ENCODE data around the gene FRYL.

The FRYL gene

DNA sequence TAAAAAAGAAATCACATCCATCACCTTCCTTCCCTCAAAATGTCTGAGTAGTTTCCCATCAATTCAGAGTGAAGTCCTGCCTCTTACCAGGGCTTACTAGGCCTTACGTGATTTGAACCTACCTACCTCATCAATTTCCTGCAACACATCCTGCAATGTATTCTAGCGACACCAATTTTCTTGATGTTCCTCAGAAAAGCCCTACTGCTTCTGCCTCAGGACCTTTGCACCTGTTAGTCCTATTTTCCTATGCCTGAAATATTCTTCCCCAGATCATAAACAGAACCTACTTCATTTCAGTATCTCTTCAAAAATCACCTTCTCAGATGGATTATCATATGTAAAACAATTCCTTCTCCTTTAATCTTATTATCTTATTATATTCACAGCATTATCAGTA is 237.2 kb downstream of the FRYL start:
- no peak for DNase-seq

DNA sequence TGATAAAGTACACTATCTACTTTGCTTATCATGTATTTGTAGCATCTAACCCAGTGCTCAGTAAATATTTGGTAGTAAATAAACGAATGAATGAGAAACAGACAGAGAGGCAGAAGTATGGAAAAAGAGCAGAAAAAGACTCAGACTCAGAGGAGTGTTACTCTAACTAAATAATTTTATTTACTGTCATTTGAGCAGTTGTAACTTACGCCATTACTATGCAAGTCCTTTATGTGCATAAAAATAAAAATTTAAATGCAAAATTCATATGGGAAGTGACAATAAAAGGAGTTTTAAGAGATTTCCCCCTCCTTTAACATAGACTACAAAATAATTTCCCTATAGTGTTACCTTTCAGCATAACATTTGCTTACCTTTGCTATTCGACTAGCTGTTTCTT is 240.5 kb downstream of the FRYL start:
- DNase-seq, result no peak

DNA sequence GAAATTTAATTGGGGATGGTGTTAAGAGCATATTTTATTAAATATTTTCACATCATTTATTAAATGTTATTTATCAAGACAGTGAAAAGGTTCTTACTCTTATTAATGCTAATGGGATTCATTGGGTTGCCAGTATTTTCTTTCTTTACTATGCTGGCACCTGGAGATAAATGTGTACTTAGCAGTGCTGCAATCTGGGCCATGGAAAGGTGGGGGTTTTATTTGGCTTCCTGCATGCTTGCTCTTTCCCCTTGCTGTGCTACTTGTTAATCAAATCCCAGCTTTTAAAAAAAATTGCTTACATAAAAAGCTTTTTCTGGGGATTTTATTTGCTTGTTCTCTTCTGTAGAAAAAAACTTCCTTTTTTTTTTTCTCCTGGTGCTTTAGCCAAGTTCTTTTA is 241.7 kb downstream of the FRYL start:
- DNase-seq, result no peak

DNA sequence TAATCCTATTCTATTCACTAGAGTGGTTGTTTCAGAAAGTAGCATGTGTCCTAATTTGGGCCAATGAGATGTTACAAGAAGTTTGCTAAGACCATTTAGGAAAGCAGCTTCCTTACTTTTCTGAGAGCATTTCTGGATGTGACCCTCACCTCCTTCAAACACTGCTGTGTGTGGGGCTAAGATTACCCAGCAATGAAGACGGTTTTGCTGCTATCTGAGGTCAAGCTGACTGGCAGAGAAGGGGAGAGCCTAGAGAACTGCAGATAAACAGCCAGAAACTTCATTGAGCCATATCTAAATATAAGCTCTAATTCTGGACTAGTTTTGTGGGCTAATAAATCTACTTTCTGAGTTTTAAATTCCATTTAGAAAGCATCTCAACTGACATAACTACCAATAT is 253.7 kb downstream of the FRYL start:
- DNase-seq, result no peak

DNA sequence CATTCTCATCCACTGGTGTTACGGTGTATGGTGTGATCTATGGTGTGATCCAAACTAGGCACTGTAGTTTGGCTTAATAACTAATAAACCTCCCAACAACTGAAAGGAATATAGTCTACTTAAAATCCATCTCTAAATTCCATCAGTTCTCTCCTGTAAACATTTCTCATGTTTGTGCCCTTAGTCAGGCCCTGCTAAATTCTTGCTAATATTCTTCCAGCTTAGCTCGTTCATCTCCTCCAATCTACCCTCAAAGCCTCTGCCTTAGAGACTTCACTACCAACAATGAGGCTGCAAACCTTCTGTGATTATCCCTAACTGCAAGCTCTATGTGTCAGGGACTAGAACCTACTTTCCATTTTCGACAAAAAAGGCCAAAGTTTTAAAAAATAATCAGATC is 261.9 kb downstream of the FRYL start:
- no peak for DNase-seq

DNA sequence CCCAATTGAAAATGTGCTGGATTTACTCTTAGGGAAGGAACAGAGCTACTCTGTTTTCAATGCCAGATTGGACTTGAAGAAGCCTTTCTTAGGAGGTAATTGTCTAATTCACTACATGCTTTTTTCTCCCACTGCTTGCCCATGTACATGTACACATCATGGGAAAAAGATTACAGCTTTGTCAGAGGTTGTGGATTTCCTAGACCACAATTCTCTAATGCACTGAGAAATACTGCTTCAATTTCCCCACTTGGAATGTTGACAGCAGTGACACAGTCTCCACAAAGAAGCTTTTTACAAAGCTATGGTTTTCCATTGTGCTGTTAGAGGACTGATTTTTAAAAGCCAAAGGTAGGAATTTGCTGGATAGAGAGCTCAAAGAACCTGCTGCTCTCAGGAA is 270.5 kb downstream of the FRYL start:
- no peak for DNase-seq

DNA sequence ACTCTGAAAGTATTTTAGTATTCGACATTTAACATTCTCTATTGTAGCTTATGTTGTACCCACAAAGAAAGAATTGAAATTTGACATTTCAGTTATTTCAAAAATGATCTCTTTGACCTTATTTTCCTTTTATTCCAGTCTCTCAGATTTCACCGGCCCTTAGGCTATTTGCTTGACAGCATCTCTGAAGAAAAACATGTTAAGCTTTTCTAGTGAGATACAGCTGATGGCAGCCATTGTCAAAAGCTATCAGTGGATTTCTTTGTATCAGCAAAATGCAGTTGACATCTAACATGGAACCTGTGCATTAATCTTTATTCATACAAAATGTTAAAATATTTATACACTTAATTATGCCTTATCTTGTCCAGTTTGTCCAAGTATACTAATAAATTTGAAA is 273.4 kb downstream of the FRYL start:
- no peak for DNase-seq

DNA sequence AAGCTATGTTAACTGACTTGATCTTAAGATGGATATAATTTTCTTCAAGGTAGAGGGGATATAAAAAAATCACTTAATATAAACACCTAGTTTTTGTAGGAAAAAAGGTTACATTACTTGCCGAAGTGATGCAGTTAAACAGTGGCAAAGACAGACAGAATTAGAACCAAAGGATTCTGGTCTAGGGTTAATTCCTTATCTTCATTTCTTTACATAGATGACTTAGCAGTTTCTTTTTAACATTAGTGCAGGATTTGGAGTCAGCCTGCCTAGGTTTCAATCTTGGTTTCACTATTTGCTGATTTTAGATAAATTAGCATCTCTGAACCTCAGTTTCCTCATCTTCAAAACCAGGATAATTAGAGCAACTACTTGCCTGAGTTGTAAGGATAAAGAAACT is 275.7 kb downstream of the FRYL start:
- no peak for DNase-seq

DNA sequence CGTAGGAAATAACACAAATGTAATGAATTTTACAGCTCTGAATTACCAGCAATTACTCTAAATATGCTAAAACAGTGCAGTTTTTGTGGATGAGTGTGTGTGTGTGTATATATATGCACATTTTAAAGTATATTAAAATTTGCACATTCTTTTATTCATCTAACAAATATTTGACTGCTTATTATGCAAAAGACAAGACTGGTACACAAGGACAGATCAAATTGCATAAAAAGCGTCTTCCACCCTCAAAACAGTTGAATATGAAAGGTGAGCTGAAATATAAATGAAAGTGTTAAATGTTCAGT is 276.1 kb downstream of the FRYL start:
- no peak for DNase-seq

DNA sequence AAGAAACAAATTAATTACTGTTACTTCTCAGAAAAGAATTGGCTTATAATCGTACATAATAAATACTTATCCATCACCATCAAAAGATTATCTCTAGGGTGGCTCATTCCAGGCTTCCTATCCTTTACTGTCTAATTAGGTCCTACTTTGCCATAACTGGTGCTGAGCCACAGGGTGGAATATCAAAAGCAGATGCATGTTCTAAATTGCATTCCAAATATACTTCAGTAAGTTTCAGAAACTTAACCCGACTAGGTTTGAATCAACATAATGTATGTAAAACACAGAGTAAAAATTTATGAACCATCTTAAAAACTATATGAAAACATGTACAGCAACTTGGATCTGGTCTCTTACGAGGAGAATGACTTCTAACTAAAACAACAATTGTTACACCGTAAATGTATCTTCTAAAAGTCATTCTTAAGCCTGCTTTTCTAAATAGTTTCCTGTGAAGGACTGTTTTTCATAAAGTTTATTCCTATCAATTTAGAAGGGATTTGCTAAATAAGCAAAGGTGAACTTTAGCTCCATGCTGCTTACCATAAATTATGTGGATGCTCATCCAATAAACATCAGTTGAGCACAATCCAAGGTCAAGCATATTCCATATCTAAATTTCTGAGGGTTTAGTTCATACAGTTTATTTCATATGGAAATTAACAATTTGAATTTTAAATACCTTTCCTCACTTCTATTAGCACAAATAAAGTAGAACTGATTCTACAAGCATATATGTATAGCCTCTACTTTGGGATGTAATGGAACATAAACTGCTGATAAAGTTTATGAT is 276.6 kb downstream of the FRYL start:
- DNase-seq, result no peak

DNA sequence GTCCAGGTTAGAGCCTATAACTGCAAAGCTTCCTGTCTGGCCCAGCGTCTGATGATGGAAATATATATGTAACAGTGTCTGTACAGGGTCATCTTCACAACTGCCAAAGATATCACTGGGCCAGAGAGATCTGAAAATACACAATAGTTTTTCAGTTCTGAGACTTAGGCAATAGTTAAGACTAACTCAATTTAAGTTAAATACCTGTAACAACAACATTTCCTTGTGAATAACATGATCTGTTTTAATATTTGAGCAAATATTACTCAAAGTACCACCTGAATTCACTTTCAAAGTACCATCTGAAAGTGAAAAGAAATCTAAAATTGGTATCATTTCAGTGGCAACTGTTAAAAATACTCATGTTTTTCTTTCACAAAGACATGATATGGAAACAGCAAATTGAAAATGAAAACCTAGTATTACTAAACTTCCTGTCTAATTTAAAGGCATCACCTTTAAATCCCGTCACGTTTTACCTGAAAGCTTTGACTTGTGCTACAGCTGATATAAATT is 280.5 kb downstream of the FRYL start:
- no peak for DNase-seq

DNA sequence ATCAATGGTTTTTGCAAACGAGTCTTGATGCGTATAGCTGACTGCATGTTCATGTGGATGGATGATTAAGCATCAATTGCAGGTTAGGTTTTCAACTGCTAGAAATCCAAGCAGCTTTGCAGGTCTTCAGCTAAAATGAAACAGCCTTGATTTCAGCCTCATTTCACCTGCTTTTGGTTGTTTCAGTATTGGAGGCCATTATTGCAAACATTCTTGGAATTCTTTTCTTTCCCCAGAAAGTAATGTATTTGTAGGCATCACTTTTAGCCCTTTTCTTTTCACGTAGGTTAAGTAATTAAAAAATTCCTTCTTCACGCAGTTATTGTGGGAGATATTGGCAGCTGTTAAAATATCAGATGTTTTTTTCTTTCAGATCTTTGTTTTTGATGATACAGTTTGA is 281.2 kb downstream of the FRYL start:
- no peak for DNase-seq

DNA sequence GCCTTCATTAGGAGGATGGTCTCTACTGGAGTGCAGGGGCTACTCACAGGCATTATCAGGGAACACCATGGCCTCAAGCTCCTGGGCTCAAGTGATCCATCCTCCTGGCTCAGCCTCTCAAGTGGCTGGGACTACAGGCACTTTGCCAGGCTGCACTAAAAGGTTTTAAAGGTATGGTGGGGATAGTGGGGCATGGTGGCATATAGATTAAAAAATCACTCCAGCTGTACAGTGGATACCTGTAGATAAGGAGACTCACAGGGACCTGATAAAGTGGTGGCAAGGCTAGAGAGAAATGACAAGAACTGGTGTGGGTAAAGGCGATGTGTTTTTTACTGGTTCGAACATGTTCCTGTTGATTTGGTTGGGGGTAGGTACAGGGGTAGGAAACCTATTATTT is 284.1 kb downstream of the FRYL start:
- DNase-seq, result no peak

DNA sequence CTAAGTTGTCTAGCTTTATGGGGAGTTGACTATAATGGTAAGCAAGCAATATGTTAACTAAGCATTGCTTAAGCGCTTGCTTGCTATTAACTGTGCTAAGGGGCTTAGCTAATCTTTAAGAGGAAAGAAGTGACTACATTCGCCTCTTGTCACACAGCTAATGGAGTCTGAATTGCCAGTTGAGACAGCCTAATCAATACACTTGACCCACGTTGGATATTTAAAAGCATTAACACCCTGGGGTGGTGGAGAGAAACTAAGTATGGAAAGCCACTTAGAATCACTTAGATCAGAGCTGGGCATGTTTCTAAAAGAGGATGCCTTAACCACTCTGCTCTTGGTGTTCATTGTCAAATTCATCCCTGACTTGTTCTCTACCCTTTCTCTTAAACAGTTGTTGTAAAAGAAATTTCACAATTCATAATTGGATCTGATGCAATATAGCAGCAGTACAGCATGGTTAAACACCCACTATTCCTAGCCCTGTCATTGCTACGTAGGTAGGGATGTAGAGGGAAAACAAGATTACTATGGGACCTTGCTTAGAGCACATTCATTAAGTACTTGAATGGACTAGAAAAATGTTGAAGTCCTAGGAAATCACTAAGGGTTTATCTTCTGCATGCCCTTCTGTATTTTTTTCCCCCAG is 286.5 kb downstream of the FRYL start:
- peak; percentile 5 for DNase-seq

DNA sequence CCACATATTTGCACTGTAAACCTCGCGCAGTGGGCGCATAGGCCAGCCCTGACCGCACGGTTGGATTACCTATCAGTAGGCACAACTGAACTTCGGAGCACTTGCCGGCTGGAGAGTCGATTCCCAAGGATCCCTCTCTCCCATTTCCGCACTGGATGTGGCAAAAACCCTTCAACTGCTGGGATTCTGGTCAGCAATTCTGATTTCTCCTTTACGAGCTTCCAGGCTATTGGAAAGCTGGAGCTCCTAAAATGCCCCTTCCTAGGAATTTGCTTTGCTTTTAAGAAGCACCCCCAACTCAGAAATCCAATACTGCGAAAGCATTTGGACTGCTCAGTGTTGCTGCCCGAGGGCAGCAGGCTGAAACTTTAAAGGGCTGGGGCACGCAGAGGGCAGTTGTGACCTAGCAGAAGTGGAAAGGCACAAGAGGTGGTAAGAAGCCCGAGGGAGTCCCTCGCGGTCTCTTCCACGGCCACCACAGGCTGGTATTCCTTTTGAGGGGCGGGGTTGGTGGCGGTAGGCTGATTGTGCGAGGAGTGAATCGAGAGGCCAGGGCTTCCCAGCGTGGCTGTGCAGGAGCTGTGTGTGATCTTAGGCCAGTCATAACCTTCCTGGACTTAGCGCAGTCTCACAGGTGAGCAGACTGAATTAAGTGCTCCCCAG is 288.4 kb downstream of the FRYL start:
- no peak for DNase-seq

DNA sequence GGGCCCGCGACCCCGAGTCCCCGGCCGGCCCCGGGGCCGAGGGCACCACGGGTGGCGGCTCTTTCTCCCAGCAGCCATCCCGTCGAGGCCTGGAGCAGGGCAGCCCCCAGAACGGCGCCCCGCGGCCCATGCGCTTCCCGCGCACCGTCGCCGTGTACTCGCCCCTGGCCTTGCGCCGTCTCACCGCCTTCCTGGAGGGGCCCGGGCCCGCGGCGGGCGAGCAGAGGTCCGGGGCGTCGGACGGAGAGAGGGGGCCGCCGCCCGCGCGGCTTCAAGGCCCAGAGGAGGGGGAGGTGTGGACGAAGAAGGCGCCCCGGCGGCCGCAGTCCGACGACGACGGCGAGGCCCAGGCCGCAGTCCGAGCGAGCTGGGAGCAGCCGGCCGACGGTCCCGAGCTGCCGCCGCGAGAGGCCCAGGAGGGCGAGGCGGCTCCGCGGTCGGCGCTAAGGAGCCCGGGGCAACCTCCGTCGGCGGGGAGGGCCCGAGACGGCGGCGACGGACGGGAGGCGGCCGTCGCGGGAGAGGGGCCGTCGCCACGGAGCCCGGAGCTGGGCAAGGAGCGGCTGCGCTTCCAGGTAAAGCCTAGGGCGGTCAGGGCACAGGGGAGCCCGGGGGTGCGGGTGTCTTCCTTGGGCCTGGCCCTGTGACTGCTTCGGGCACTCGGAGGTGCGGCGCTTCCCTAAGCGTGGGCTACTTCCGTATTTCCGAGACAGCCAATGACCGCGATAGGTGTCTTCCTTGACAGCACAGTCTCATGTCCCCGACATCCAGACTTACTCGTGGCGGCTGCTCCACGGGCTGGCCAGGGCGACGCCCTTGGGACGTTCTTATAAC is 289.2 kb downstream of the FRYL start:
- DNase-seq, result no peak

DNA sequence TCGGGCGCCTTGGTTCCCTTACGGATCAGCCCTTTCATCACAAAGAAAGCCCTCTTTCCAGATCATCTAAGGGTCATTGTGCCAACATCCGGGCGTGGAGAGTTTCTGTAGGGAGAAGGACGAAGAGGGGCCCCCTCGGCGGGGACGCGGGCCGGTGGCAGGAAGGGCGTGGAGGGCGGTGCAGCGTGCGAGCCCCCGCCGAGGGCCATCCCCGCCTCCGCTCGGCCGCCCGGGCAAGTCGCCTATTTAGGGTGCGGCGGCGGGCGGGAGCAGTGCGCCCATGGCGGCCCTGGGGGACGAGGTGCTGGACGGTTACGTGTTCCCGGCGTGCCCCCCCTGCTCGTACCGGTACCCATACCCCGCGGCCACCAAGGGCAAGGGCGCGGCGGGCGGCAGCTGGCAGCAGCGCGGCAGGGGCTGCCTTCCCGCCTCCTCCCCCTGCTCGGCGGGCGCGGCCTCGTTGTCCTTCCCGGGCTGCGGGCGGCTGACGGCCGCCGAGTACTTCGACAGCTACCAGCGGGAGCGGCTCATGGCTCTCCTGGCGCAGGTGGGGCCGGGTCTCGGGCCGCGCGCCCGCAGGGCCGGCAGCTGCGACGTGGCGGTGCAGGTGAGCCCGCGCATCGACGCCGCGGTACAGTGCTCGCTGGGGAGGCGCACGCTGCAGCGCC is 289.9 kb downstream of the FRYL start, which contains the start of gene ZAR1:
ZAR1 (plus strand) TSS at position 241 of the 668 bp plus-strand sequence; CDS start at position 281, 40 bp downstream.
- no peak for DNase-seq

DNA sequence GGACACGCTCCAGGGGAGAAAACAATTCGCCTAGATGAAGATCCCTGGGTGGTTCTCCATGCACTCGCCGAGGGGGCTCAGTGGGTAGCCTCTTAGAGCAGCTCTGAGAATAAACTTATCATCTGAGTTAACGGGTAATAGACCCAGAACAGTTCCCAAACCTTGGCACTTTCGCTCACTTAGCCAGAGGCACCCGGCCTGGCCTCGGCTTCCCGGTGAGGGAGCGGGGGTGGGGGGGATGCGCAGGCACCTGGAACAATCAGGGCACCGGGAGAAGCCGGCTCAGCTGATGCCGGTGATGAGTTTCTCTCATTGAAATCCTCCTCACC is 290.4 kb downstream of the FRYL start:
- DNase-seq, result no peak

DNA sequence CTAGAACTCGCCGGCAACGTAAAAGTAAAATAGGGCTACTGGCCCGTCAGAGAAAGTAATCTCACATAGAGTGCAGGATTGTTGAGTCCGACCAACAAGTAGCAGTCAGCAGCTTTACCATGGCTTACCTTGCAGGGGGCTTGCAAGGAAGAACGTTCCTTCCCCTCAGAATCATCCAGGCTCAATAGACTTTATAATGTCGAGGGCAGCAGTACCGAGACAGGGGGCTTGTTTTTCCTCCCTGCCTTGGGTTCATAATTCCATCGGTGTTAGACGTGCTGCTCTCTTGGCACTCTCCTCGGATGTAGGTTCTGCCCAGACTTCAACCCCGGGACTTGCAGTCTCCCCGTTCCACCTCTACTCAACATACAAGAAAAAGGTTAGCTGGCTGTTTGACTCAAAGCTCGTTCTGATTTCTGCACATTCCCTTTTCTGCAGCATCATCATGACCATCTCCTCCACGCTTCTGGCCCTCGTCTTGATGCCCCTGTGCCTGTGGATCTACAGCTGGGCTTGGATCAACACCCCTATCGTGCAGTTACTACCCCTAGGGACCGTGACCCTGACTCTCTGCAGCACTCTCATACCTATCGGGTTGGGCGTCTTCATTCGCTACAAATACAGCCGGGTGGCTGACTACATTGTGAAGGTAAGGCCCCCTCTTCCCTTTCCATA is 295.4 kb downstream of the FRYL start:
- no peak for DNase-seq

DNA sequence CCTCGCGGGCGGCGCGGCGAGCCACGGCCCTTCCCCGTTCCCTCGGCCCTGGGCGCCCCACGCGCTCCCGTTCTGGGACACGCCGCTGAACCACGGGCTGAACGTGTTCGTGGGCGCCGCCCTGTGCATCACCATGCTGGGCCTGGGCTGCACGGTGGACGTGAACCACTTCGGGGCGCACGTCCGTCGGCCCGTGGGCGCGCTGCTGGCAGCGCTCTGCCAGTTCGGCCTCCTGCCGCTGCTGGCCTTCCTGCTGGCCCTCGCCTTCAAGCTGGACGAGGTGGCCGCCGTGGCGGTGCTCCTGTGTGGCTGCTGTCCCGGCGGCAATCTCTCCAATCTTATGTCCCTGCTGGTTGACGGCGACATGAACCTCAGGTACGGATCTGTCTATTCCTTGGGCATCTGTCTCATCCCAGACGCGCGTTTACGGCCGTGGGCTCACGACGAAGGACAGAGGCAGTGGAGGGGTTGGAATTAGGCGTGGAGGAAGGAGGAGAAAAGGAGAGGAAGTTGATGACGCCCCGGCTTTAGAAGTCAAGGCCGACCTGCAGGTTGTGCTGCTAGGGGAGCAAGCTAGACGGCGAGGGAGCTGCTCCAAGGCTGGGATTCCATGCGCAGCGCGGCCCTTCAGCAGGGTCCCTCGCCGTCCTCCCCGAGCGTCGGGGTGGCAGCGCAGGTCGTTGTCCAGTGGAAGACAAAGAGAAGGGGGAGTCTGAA is 296.1 kb downstream of the FRYL start:
- no peak for DNase-seq

DNA sequence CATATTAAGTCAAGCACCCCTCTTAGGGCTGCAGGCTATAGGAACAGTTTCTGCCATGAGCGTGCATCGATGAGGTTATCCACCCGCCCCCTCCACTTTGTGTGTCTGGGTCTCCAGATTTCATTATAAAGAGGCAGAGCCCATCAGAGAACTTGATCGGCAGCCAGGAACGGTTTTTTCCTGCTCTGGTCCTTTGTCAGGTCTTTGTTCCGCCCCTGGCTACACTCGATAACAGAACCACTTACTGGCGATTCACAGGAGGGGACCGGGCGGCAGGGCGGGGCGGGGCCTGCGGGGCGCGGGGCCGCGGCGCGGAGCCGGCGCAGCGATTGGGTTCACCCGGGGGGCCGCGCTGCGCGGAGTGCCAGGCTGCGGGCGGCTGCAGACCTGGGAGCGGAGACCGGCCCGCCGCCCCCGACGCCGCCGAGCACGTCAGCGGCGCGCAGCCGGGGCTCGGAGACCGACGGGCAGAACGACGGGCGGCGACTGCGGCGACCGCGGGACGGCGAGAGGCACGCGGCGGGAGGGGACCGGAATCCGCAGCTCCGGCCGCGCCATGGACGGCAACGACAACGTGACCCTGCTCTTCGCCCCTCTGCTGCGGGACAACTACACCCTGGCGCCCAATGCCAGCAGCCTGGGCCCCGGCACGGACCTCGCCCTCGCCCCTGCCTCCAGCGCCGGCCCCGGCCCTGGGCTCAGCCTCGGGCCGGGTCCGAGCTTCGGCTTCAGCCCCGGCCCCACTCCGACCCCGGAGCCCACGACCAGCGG is 296.9 kb downstream of the FRYL start, which contains the start of gene SLC10A4:
SLC10A4 (plus strand) TSS at position 338 of the 771 bp plus-strand sequence; CDS start at position 557, 219 bp downstream.
- no peak for DNase-seq

Data from MV-4-11 (cell line).